Skeletal muscle tissue (tissue), 4 donors: ENCODE results near the gene XRCC4. TPM values are rescaled to one million over a fixed set of nuclear protein-coding genes. Genes with fewer than 3 reads are reported as not detected.

Experiments
- H3K27ac ChIP-seq: one replicate; pipeline ENCODE4 v1.7.0; 2013; ENCODE audit warnings: mild to moderate bottlenecking, low read depth, low read length, inconsistent platforms
- H3K27me3 ChIP-seq, 3 donors: one replicate each; pipeline ENCODE4 v1.7.0; 2013; ENCODE audit warnings: low read length in 3 of 3; ENCODE audit not compliant: control insufficient read depth in 3 of 3, insufficient read depth in 3 of 3
- H3K36me3 ChIP-seq, 3 donors: one replicate each; pipeline ENCODE4 v1.7.0; 2013; ENCODE audit warnings: low read length in 3 of 3; ENCODE audit not compliant: control insufficient read depth in 3 of 3, insufficient read depth in 3 of 3
- H3K4me1 ChIP-seq, 3 donors: one replicate each; pipeline ENCODE4 v1.7.0; 2013; ENCODE audit warnings: low read length in 3 of 3, mild to moderate bottlenecking in 3 of 3; ENCODE audit not compliant: control insufficient read depth in 3 of 3, insufficient read depth in 3 of 3
- H3K4me3 ChIP-seq, 3 donors: one replicate each; pipeline ENCODE4 v1.7.0; 2013; ENCODE audit warnings: low read length in 3 of 3
- H3K9ac ChIP-seq, 3 donors: one replicate each; pipeline ENCODE4 v1.7.0; 2013; ENCODE audit warnings: low read length in 3 of 3, mild to moderate bottlenecking in 3 of 3, moderate library complexity in 2 of 3, low read depth in 1 of 3
- H3K9me3 ChIP-seq, 3 donors: one replicate each; pipeline ENCODE4 v1.7.0; 2013; ENCODE audit warnings: low read length in 3 of 3; ENCODE audit not compliant: control insufficient read depth in 3 of 3
- total RNA-seq: library from RNA; depleted of rRNA; stranded (reverse); fragments of >200 nt; gene quantifications from one replicate; pipeline ENCODE4 v1.2.3, GENCODE V29; 2014
- donor health status: Osteomylitis.

Gene XRCC4
- total RNA-seq, 1 donor from 2014 or later: 3.7 TPM

DNA sequence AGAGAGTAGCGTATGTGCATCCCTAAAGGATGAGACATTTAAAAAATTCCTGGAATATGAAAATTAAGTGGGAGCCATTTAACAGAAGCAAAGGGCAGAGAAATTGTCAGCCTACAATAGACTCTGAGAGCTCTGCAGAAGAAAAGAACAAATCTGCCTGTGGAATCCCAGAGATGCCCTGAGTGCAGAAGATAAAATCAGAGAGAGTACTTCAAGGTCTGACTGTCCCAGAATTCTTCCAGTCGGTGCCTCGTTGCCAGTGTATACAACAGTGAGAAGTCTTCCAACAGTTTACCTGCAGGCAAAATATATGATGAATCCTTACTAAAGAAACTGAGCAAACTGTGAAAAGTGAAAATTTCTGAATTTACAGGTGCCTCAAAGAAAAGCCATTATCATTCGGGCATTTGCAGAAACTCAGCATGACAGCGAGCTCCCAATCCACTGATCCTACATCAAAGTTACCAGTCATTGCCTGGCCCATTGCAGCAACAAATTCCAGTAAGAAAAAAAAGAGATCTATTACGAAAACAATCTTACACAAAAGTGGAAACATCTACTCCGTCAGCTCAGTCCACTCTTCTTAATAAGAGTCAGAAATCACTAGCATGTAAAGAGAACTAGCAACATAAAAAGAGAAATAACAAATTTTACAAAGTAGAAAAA lies 301.4 kb downstream of the XRCC4 start:
- Histone ChIP-seq H3K27me3 (no peaks in the 10 kb centered on the region), H3K4me3 (no peak overlapping the region), H3K36me3 (no peaks in the 10 kb centered on the region), H3K9ac (no peak overlapping the region), H3K27ac (no peak overlapping the region), H3K4me1 (no peaks in the 10 kb centered on the region), H3K9me3 (no peaks in the 10 kb centered on the region)

- H3K27ac ChIP-seq: no peak overlapping the region
- H3K27me3 ChIP-seq: no peaks in the 10 kb centered on the region
- no peak overlapping the region for H3K4me3 ChIP-seq
- no peaks in the 10 kb centered on the region for H3K9me3 ChIP-seq
- H3K9ac ChIP-seq: no peak overlapping the region
- H3K4me1 ChIP-seq: no peaks in the 10 kb centered on the region
- H3K36me3 ChIP-seq: no peaks in the 10 kb centered on the region
Observed at GRCh38 chr5:83385812-83386211, 308.5 kb downstream of the XRCC4 start.

- Histone ChIP-seq H3K27me3 (no peaks in the 10 kb centered on the region), H3K4me1 (no peaks in the 10 kb centered on the region), H3K4me3 (no peak overlapping the region), H3K36me3 (no peaks in the 10 kb centered on the region), H3K27ac (no peak overlapping the region), H3K9ac (no peak overlapping the region), H3K9me3 (no peaks in the 10 kb centered on the region)
Observed at GRCh38 chr5:83387041-83387440, 309.7 kb downstream of the XRCC4 start.

DNA sequence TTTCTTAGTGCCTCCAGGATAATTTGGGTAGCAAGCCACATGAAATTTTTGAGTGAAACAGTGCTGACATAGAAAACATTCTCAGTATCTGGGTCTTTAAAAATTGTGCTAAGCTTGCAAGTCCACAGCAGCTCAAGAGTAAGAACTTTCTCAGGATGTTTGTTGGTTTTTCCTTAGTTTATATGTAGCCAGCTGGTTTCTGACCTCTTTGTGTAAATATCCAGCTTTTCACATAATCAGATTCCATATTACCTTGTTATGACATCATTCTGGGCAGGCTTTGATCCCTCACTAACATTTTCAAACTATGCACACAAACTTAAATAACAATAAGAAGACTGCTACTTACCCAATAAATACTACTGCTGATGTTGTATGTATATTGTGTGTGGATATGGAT lies 311.3 kb downstream of the XRCC4 start:
- H3K4me3 ChIP-seq: no peak overlapping the region
- H3K9ac ChIP-seq: no peak overlapping the region
- no peaks in the 10 kb centered on the region for H3K36me3 ChIP-seq
- H3K9me3 ChIP-seq: no peaks in the 10 kb centered on the region
- no peak overlapping the region for H3K27ac ChIP-seq
- no peaks in the 10 kb centered on the region for H3K27me3 ChIP-seq
- no peaks in the 10 kb centered on the region for H3K4me1 ChIP-seq

- Histone ChIP-seq H3K9ac (no peak overlapping the region), H3K27ac (no peak overlapping the region)
Observed at GRCh38 chr5:83392766-83393503, 315.6 kb downstream of the XRCC4 start.

GRCh38 chr5:83393504-83393866 lies 316.1 kb downstream of the XRCC4 start:
- no peaks in the 10 kb centered on the region for H3K27me3 ChIP-seq
- no peaks in the 10 kb centered on the region for H3K36me3 ChIP-seq
- no peaks in the 10 kb centered on the region for H3K4me1 ChIP-seq
- no peak overlapping the region for H3K4me3 ChIP-seq
- no peak overlapping the region for H3K9ac ChIP-seq
- no peaks in the 10 kb centered on the region for H3K9me3 ChIP-seq
- H3K27ac ChIP-seq: no peak overlapping the region

More at GRCh38 chr5:83392766-83393503, 315.6 kb downstream of the XRCC4 start:
- H3K9me3 ChIP-seq: no peaks in the 10 kb centered on the region
- H3K27me3 ChIP-seq: no peaks in the 10 kb centered on the region
- no peaks in the 10 kb centered on the region for H3K36me3 ChIP-seq
- H3K4me3 ChIP-seq: no peak overlapping the region
- no peaks in the 10 kb centered on the region for H3K4me1 ChIP-seq

GRCh38 chr5:83394190-83394589 lies 316.8 kb downstream of the XRCC4 start:
- H3K4me1 ChIP-seq: no peaks in the 10 kb centered on the region
- H3K36me3 ChIP-seq: no peaks in the 10 kb centered on the region
- H3K9ac ChIP-seq: no peak overlapping the region
- H3K4me3 ChIP-seq: no peak overlapping the region
- no peaks in the 10 kb centered on the region for H3K9me3 ChIP-seq
- no peaks in the 10 kb centered on the region for H3K27me3 ChIP-seq
- no peak overlapping the region for H3K27ac ChIP-seq

GRCh38 chr5:83396662-83397061 lies 319.3 kb downstream of the XRCC4 start:
- Histone ChIP-seq H3K9ac (no peak overlapping the region), H3K4me3 (no peak overlapping the region), H3K36me3 (no peaks in the 10 kb centered on the region), H3K27ac (no peak overlapping the region), H3K27me3 (no peaks in the 10 kb centered on the region), H3K4me1 (no peaks in the 10 kb centered on the region), H3K9me3 (no peaks in the 10 kb centered on the region)

DNA sequence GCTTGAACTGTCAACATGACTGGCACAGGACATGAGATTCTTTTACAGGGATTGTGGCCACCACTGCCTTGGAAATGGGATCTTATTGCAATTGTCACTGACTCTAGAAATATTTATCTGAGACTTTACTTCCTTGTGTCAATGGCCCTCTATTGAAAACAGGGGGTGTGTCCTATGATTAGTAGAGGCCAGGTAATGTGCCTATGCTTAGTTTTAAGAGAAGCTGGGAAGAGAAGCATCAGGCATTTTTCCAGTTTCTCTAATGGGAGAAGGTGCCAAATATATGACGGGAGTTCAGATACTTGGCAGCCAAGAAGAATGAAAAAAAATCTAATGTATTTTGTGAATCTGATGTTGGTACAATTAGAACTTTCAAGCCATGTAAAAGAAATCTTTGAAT lies 320.3 kb downstream of the XRCC4 start:
- Histone ChIP-seq H3K36me3 (no peaks in the 10 kb centered on the region), H3K27me3 (no peaks in the 10 kb centered on the region), H3K4me1 (no peaks in the 10 kb centered on the region), H3K27ac (no peak overlapping the region), H3K9ac (no peak overlapping the region), H3K4me3 (no peak overlapping the region), H3K9me3 (no peaks in the 10 kb centered on the region)

- Histone ChIP-seq H3K36me3 (no peaks in the 10 kb centered on the region), H3K27ac (no peak overlapping the region), H3K9me3 (no peaks in the 10 kb centered on the region), H3K4me3 (no peak overlapping the region), H3K4me1 (no peaks in the 10 kb centered on the region), H3K9ac (no peak overlapping the region), H3K27me3 (no peaks in the 10 kb centered on the region)
Observed at GRCh38 chr5:83400241-83400640, 322.9 kb downstream of the XRCC4 start.
